Ovary (tissue), 9 donors: ENCODE data around the gene CCDC171. TPM values are rescaled to one million over a fixed set of nuclear protein-coding genes. Genes with fewer than 3 reads are reported as not detected.
A peak's percentile ranks its signal among the peaks of the same experiment; 100 is the strongest.

ENCODE experiments used
- DNase-seq, 5 donors: peaks; one replicate each; pipeline ENCODE4 v3.0.0-alpha.2; 2019 to 2020
- H3K27ac ChIP-seq, 2 donors: fragments of 200-600 bp; one replicate each; pipeline versions ENCODE4 v1.5.1 to v1.8.0; 2019 to 2022
- H3K27me3 ChIP-seq: fragments of 200-600 bp; one replicate; pipeline ENCODE4 v1.8.0; 2022
- H3K36me3 ChIP-seq: fragments of 200-600 bp; sonication (generic); one replicate; pipeline ENCODE4 v1.5.1; 2019
- H3K4me1 ChIP-seq: one replicate; pipeline ENCODE4 v1.8.1; 2013; ENCODE audit warnings: mild to moderate bottlenecking, moderate library complexity; ENCODE audit not compliant: insufficient read depth
- H3K4me3 ChIP-seq: fragments of 200-600 bp; sonication (generic); one replicate; pipeline ENCODE4 v1.5.1; 2017
- H3K9me3 ChIP-seq, 2 donors: fragments of 200-600 bp in 1 of 2; sonication (generic) in 1 of 2; one replicate each; pipeline versions ENCODE4 v1.5.1 to v1.8.1; 2013 to 2019; ENCODE audit warnings: mild to moderate bottlenecking in 1 of 2, moderate library complexity in 1 of 2
- EP300 ChIP-seq: sonication (generic); formaldehyde crosslinking; IDR thresholded peaks from one replicate; pipeline ENCODE4 v1.6.1; 2017; ENCODE audit warnings: antibody characterized with exemption
- POLR2A ChIP-seq: fragments of 450-650 bp; IDR thresholded peaks from one replicate; pipeline ENCODE4 v1.6.1; 2017; ENCODE audit warnings: antibody characterized with exemption, mild to moderate bottlenecking, moderate library complexity
- WGBS, 3 donors: extraction: QIAGEN DNeasy Blood & Tissue Kit in 1 of 3; methylation state at CpG; one replicate each; pipeline versions ENCODE4 v1.1.5 to v1.1.7; 2013 to 2017; 5-methylcytosine and 5-hydroxymethylcytosine counted together
- intact Hi-C, 4 donors: fragments of 100-400 bp; cut with DNase I; formaldehyde crosslinking; loops; one replicate each; pipeline versions ENCODE4 v1.11.0 to v1.15.1; 2022 to 2023
- polyA plus RNA-seq, 2 donors: library from polyadenylated mRNA; stranded (reverse); fragments of 200-250 nt in 1 of 2; fragments of 350-450 nt in 1 of 2; fragmentation: Illumina TruSeq in 1 of 2; extraction: RNeasy Lipid Tissue Mini Kit (QIAGEN cat#74804) in 1 of 2; gene quantifications; one replicate each; pipeline ENCODE4 v1.2.3, GENCODE V29; 2013 to 2014
- total RNA-seq, 7 donors: library from RNA; depleted of rRNA in 2 of 7; stranded (reverse); fragments of >200 nt in 2 of 7; fragmentation: NEBNext Ultra II Directional in 3 of 7; extraction: Animal tissue kit (Norgen Biotek cat#: 25700) in 3 of 7; gene quantifications; one replicate each; pipeline versions ENCODE4 v1.1.0 to v1.2.4, GENCODE V29; 2016 to 2023
- TF ChIP-seq, protein P1 (sequence below), 3 donors: fragments of 450-650 bp in 2 of 3; fragments of 200-600 bp in 1 of 3; IDR thresholded peaks; one replicate each; pipeline versions ENCODE4 v1.5.1 to v1.8.0; 2016 to 2022; ENCODE audit warnings: antibody characterized with exemption in 3 of 3, mild to moderate bottlenecking in 1 of 3
- donor health status: DM: no; HTN: no; CAD: no; lungs with moderate emphysema.
- donor health status: DM: no; HTN: no; CAD: no.
- donor health status: Bipolar disorder and iron deficiency.
- donor health status: DM: yes; HTN: yes; CAD: no.
- donor health status: DM: no; HTN: no; CAD: no.
- donor health status: DM: yes; HTN: yes; CAD: no.

The CCDC171 gene
- total and polyA plus RNA-seq, 9 donors = 2.0 to 6.1 (median 5.0) TPM

DNA sequence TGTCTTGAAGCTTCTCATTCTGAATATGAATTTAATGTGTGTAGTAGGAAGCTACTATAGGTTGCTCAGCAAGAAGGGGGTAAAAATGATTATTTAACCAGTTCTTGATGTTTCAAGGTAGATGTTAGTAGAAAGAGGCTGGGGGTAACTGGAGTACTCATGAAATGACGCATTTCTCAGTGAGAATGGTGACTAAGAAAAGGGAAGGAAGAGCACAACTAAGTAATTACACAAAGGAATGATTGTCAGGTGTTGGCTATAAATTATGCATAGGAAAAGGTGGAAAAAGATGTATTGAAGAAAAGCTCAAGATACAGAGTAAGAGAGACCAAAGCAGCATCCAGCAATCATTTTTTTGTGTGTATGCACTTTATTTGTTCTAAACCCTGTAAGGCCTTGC is 40.6 kb upstream of the CCDC171 start:
- intact Hi-C loops = no loop called here
- Histone ChIP-seq H3K4me1 (peaks cover 1% of the 10 kb centered on the region), H3K27me3 (no peaks in the 10 kb centered on the region), H3K4me3 (no peak overlapping the region), H3K9me3 (no peaks in the 10 kb centered on the region), H3K27ac (no peak overlapping the region), H3K36me3 (no peaks in the 10 kb centered on the region)
- no peak for DNase-seq
- TF ChIP-seq EP300 (no peak), POLR2A (no peak)
- TF ChIP-seq, protein P1, sequence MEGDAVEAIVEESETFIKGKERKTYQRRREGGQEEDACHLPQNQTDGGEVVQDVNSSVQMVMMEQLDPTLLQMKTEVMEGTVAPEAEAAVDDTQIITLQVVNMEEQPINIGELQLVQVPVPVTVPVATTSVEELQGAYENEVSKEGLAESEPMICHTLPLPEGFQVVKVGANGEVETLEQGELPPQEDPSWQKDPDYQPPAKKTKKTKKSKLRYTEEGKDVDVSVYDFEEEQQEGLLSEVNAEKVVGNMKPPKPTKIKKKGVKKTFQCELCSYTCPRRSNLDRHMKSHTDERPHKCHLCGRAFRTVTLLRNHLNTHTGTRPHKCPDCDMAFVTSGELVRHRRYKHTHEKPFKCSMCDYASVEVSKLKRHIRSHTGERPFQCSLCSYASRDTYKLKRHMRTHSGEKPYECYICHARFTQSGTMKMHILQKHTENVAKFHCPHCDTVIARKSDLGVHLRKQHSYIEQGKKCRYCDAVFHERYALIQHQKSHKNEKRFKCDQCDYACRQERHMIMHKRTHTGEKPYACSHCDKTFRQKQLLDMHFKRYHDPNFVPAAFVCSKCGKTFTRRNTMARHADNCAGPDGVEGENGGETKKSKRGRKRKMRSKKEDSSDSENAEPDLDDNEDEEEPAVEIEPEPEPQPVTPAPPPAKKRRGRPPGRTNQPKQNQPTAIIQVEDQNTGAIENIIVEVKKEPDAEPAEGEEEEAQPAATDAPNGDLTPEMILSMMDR (IDR thresholded peaks at IDR 0.05) = no peak
- 88 to 96% (median 93%) methylated on average over 1 of the region's 1 CpG for WGBS, 3 donors

DNA sequence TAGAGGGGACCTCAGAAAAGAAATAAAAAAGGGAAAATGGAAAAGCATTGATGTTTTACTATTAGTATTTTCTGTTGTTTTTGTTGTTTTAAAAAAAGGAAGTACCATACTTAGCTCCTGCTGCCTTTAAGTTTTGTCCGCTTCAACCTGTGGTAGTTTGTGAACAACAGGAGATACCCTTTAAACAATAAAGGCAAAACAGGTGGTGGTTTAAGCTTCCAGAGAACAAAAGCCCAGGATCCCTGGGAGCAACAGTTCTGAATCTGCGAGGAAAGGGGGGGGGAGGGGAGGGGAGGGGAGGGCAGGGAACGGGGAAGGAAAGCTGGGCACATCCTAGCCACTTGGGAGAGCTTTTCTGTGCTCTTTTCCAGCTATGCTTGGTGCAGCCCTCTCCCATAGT is 40.0 kb upstream of the CCDC171 start:
- 65 to 75% (median 74%) methylated on average over 3 of the region's 3 CpGs for WGBS, 3 donors
- Histone ChIP-seq H3K9me3 (no peaks in the 10 kb centered on the region), H3K36me3 (no peaks in the 10 kb centered on the region), H3K4me1 (peaks cover 1% of the 10 kb centered on the region), H3K4me3 (no peak overlapping the region), H3K27me3 (no peaks in the 10 kb centered on the region), H3K27ac (no peak overlapping the region)
- TF ChIP-seq, protein P1 (IDR thresholded peaks at IDR 0.05) = no peak
- no peak for TF ChIP-seq POLR2A
- TF ChIP-seq EP300 = no peak
- no peak for DNase-seq
- intact Hi-C loops = no loop called here

DNA sequence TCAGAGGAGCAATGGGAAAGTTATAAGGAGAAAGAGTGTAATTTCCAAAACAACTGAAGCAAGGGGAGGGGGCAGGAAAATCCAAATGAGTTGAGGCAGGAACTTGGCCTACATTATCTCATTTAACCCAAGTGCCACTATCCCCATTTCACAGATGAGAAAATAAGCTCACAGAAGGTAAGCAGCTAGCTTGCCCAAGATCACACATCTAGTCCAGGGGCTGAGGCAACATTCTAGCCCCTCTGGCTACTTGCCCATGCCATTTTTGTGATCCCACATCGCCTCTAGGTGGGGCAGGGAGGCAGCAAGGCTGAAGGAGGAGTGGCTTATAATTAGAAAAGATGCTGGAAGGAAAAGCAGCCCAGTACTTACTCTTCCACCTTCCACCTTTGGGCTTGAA is 39.5 kb upstream of the CCDC171 start:
- no peaks in the 10 kb centered on the region for H3K9me3 ChIP-seq
- peak in 1 of 5 donors; percentile 23 for DNase-seq
- intact Hi-C loops = no loop called here
- no peak overlapping the region for H3K27ac ChIP-seq
- WGBS, 3 donors = 39 to 55% (median 49%) methylated on average over 1 of the region's 1 CpG
- no peak overlapping the region for H3K4me3 ChIP-seq
- no peaks in the 10 kb centered on the region for H3K36me3 ChIP-seq
- no peaks in the 10 kb centered on the region for H3K27me3 ChIP-seq
- TF ChIP-seq EP300 = no peak
- no peak for TF ChIP-seq POLR2A
- TF ChIP-seq, protein P1 (IDR thresholded peaks at IDR 0.05) = no peak
- peaks cover 1% of the 10 kb centered on the region for H3K4me1 ChIP-seq

DNA sequence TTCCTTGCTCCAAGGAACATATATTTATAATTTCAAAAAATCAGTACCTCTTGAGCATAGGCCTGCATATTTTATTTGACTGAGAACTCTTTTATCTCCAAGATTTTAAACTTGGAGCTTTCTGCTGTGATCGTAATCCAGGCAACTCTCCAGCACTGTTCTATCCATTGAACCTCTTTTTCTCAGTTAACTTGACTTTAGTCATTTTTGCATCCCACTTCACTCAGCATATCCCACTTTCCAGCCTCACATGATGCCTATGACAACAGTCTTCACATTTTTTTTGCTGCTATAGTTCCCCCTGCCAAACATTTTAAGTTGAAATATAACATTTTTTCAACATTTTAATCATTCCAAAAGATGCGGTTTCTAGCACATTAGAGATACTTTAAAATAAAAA is 33.0 kb upstream of the CCDC171 start:
- no peak for DNase-seq
- Histone ChIP-seq H3K9me3 (no peaks in the 10 kb centered on the region), H3K27ac (no peak overlapping the region), H3K36me3 (no peaks in the 10 kb centered on the region), H3K4me3 (no peak overlapping the region), H3K4me1 (no peaks in the 10 kb centered on the region), H3K27me3 (no peaks in the 10 kb centered on the region)
- TF ChIP-seq EP300 (no peak), POLR2A (no peak)
- TF ChIP-seq, protein P1 (IDR thresholded peaks at IDR 0.05) = no peak
- intact Hi-C loops = no loop called here
- 74 to 81% (median 80%) methylated on average over 2 of the region's 2 CpGs for WGBS, 3 donors

DNA sequence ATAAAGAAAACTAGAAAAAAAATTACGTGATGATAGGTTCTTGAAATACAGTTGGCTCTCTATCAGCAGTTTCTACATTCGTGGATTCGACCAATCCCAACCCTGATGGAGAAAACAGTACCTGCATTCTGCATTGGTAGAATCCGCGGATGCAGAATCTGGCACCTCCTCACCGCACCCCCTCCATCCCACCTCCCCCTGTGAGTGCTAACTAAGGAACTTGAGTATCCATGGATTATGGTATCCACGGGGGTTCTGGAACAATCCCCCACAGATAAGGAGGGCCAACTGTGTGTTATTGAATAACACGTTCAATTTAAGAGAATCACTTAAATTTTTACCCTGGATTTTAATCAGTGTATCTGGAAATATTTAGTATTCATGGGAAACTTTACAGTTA is 31.6 kb upstream of the CCDC171 start:
- Histone ChIP-seq H3K27me3 (no peaks in the 10 kb centered on the region), H3K9me3 (no peaks in the 10 kb centered on the region), H3K36me3 (no peaks in the 10 kb centered on the region), H3K27ac (no peak overlapping the region), H3K4me3 (no peak overlapping the region), H3K4me1 (no peaks in the 10 kb centered on the region)
- no peak for TF ChIP-seq EP300
- no peak for TF ChIP-seq POLR2A
- TF ChIP-seq, protein P1 (IDR thresholded peaks at IDR 0.05) = no peak
- intact Hi-C loops = no loop called here
- no peak for DNase-seq
- WGBS, 3 donors = 47 to 68% (median 62%) methylated on average over 8 of the region's 8 CpGs
